Tibial artery (tissue), 4 donors: Measurements from ENCODE around the gene SNAP47.

Experiments
- DNase-seq, 2 donors: peaks; one replicate each; pipeline ENCODE4 v3.0.0-alpha.2; 2019
- H3K27ac ChIP-seq, 2 donors: fragments of 200-600 bp; sonication (generic) in 1 of 2; 1 replicate in 1 of 2; 2 replicates in 1 of 2; pipeline ENCODE4 v1.5.1; 2018 to 2019; ENCODE audit warnings: mild to moderate bottlenecking in 1 of 2
- H3K27me3 ChIP-seq, 2 donors: fragments of 200-600 bp; sonication (generic) in 1 of 2; one replicate each; pipeline versions ENCODE4 v1.5.1 to v1.6.0; 2016 to 2019
- H3K36me3 ChIP-seq, 3 donors: fragments of 200-600 bp; sonication (generic) in 2 of 3; one replicate each; pipeline ENCODE4 v1.5.1; 2016 to 2019; ENCODE audit warnings: mild to moderate bottlenecking in 2 of 3
- H3K4me1 ChIP-seq, 4 donors: fragments of 200-600 bp; sonication (generic) in 2 of 4; 1 replicate in 3 of 4; 2 replicates in 1 of 4; pipeline ENCODE4 v1.5.1; 2016 to 2019
- H3K4me3 ChIP-seq, 2 donors: fragments of 200-600 bp; sonication (generic) in 1 of 2; 1 replicate in 1 of 2; 2 replicates in 1 of 2; pipeline ENCODE4 v1.5.1; 2018 to 2019; ENCODE audit warnings: mild to moderate bottlenecking in 2 of 2
- H3K9me3 ChIP-seq, 3 donors: fragments of 200-600 bp; sonication (generic) in 1 of 3; one replicate each; pipeline ENCODE4 v1.5.1; 2016 to 2019
- intact Hi-C: fragments of 100-400 bp; cut with DNase I; formaldehyde crosslinking; loops from one replicate; pipeline ENCODE4 v1.15.0; 2023; ENCODE audit warnings: low total_unique reads
- TF ChIP-seq, protein P1 (sequence below), 2 experiments: fragments of 200-600 bp in 1 of 2; fragments of 450-650 bp in 1 of 2; IDR thresholded peaks; one replicate each; pipeline ENCODE4 v1.5.1; 2017 to 2019; ENCODE audit warnings: antibody characterized with exemption in 2 of 2, mild to moderate bottlenecking in 1 of 2, moderate library complexity in 1 of 2

The SNAP47 gene

DNA sequence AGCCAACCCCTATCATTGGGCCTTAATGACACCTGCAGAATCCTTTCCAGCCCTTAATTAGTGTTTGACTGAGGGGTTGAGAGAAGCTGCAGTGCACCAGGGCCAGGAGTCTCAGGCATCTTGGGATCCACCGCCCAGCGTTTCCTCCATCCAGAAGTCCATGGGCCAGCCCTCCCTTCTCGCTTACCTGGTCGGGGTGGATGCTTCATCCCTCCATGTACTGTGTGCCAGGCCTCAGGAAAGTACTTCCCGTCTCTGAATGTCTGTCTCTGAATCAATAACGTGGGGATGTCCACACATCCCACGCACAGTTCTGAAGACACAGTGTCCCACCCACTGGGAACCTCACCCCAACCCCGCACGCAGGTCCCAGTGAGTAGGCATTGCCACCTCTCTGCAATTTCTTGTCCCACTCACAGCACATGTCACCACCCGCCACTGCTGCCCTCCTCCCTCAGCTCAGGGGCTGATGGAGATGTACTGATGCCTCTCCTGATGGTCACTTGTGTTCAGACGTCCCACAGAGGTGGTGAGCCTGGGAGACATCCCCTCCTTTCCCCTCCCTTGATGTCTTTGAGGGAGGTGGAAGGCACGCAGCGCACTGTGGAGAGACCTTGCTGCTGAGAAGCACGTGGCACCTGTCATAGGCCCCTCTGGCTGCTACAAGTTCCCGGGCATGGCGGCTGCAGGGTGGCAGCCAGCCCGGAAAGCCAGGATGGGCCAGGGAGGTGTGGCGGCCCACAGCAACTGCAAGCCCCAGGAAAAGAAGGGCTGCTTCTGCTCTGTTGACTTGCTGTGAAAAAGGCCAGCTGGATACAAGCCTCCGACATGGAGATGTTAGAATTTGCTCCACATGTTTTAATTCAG is 50.8 kb downstream of the SNAP47 start:
- no peak overlapping the region for H3K4me3 ChIP-seq
- peaks cover 0 to 25% (median 21%) of the 10 kb centered on the region in 4 donors for H3K4me1 ChIP-seq
- TF ChIP-seq, protein P1, sequence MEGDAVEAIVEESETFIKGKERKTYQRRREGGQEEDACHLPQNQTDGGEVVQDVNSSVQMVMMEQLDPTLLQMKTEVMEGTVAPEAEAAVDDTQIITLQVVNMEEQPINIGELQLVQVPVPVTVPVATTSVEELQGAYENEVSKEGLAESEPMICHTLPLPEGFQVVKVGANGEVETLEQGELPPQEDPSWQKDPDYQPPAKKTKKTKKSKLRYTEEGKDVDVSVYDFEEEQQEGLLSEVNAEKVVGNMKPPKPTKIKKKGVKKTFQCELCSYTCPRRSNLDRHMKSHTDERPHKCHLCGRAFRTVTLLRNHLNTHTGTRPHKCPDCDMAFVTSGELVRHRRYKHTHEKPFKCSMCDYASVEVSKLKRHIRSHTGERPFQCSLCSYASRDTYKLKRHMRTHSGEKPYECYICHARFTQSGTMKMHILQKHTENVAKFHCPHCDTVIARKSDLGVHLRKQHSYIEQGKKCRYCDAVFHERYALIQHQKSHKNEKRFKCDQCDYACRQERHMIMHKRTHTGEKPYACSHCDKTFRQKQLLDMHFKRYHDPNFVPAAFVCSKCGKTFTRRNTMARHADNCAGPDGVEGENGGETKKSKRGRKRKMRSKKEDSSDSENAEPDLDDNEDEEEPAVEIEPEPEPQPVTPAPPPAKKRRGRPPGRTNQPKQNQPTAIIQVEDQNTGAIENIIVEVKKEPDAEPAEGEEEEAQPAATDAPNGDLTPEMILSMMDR (IDR thresholded peaks at IDR 0.05), result no peak
- H3K27me3 ChIP-seq, result no peaks in the 10 kb centered on the region
- intact Hi-C loops, result loop anchor here (5.0 kb wide), 1 partner anchor 381 kb away; the partner anchor contains the start of gene IBA57
- peaks cover 0 to 12% (median 9%) of the 10 kb centered on the region in 3 donors for H3K36me3 ChIP-seq
- H3K9me3 ChIP-seq, result no peaks in the 10 kb centered on the region
- H3K27ac ChIP-seq, result no peak overlapping the region
- DNase-seq, result no peak

DNA sequence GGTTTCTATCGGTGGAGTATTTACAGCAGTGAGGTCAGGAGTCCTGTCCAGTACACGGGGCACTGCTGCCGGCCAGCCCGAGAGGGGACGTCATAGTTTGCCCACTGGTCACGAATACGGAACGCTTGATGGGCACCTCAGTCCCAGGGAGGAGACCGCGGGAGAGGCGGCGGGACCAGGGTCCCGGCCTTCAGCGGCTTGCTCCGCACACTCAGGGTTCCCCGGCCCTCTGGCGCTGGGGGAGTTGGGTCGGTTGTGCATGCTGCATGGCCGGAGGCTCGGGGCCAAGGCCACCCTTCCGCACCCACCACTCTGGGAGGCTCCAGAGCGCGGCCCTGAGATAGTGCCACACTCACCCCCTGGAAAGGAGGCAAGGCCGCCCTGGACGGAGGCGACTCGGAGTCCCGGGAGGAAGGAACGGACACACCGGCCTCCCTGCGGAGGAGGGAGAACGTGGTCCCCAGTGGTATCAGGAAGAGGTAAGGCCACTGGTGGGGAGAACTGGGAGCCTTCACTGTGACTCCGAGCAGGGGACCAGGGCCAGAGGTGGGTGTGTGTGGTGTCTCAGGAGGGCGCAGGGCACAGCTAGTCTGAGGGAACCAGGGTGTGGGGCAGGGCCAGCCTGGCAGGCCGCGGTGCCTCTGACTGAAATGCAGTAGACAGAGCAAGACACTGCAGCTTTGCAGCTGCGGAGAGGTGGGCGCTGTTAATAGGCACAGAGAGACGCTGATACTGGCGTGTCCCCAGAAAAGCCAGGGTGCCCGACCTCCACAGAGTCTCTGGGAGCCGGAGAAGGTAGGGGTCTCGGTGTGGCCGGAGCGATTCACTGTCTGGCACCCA is 51.7 kb downstream of the SNAP47 start:
- Histone ChIP-seq H3K4me3 (peak overlapping the region; percentile 62 to 78), H3K27me3 (no peaks in the 10 kb centered on the region), H3K4me1 (peaks cover 0 to 25% (median 21%) of the 10 kb centered on the region in 4 donors), H3K27ac (peak overlapping the region; percentile 73 to 75), H3K9me3 (no peaks in the 10 kb centered on the region), H3K36me3 (peaks cover 0 to 6% (median 4%) of the 10 kb centered on the region in 3 donors)
- TF ChIP-seq, protein P1 (IDR thresholded peaks at IDR 0.05), result no peak
- intact Hi-C loops, result loop anchor here (5.0 kb wide), 1 partner anchor 380 kb away; the partner anchor contains the start of gene IBA57
- no peak for DNase-seq

DNA sequence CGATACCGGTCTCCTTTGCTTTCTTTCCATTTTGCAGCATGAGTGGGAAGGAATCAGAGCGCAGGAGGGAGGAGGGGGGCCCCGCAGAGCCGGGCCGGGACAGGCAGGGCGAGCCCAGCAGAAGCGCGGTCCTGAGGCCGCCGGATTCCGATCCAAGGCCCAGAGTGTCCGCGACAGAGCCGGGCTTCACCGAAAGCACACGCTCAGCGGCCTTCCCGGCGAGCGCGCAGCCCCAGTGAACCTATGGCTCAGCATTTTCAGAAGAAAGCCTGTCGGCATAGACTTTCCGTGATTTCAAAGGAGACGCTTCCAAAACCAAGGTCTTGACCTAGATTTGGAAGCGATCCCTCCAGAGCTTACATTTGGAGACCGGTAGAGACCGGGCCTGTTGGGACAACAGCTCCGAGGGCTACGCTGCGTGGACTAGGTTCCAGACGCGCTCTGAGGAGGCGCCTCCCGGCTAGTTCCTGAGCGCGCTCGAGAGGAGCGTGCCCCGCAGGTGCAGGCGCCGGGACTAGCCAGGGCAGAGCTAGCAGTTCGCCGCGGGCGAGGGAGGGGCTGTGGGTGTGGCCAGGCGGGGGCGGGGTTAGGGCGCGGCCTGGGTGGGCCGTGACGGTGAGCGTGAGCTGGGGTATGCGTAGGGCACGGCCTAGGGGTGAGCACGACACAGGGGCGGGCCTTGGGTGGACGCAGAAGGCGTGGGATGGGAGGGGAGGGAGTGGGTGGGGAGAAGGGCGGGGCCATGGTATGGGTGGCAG is 52.5 kb downstream of the SNAP47 start:
- Histone ChIP-seq H3K9me3 (no peaks in the 10 kb centered on the region), H3K27me3 (no peaks in the 10 kb centered on the region), H3K4me3 (peak overlapping the region; percentile 62 to 78), H3K4me1 (peaks cover 0 to 25% (median 21%) of the 10 kb centered on the region in 4 donors), H3K27ac (peak overlapping the region; percentile 73 to 75), H3K36me3 (no peaks in the 10 kb centered on the region)
- peak; percentile 92 to 95 for DNase-seq
- intact Hi-C loops, result loop anchor here (5.0 kb wide), 1 partner anchor 380 kb away; the partner anchor contains the start of gene IBA57
- TF ChIP-seq, protein P1 (IDR thresholded peaks at IDR 0.05), result no peak

DNA sequence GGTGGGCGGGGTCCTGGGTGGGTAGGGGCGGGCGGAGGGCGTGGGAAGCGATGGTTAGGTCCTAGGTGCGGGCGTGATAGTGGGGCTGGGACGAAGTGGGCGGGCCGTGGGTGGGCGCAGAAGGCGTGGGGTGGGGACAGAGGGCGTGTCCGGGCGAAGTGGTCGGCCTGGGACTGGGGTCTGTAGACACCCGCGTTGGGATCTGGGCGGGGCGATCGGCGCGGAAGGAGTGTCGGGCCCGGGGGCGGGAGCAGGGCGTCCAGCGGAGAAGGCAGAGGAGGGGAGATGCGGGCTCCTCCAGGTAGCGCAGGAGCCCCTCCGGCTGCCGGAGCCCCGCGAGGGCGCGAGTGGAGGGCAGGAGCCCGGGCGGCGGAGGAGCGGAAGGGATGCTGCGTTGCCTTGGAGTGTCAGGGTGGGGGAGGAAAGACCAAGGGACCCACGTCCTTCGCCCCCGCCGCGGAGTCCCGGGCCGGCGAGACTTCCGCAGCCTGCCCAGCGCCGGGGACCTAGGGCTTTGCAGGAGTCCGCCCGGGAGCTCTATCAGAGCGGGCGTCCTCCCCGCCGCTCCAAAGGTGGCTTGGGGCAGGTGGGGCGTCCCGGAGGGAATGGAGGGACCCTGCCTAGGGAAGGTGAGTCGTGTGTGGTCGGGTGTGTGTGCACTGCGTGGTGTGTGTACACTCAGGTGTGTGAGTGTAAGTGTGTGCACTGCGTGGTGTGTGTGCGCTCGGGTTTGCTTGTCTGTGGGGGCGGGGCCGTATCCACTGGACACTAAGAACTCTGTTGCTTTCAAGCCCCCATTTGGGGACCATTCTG is 53.2 kb downstream of the SNAP47 start:
- Histone ChIP-seq H3K36me3 (no peaks in the 10 kb centered on the region), H3K27ac (peak overlapping the region; percentile 73 to 75), H3K4me3 (peak overlapping the region; percentile 62 to 78), H3K27me3 (no peaks in the 10 kb centered on the region), H3K9me3 (no peaks in the 10 kb centered on the region), H3K4me1 (peaks cover 0 to 25% (median 21%) of the 10 kb centered on the region in 4 donors)
- TF ChIP-seq, protein P1 (IDR thresholded peaks at IDR 0.05), result no peak
- intact Hi-C loops, result loop anchor here (5.0 kb wide), 1 partner anchor 379 kb away; the partner anchor contains the start of gene IBA57
- DNase-seq, result peak; percentile 71 to 87
